Adipocyte (in vitro differentiated cells): ENCODE measurements around the gene ROGDI.
"Not testable (repeated sequence)": the region's sequence is repeated elsewhere in the genome, so short reads cannot be mapped to it uniquely, and the experiment has no call there.

Experiments used
- DNase-seq: peaks from one replicate; pipeline ENCODE4 v3.0.0-alpha.2; 2015; ENCODE audit warnings: low read depth
- H3K27me3 ChIP-seq: replicated peaks from 2 replicates; pipeline ENCODE4 v1.7.0; 2013; ENCODE audit warnings: mild to moderate bottlenecking, low read length, moderate library complexity; ENCODE audit not compliant: control insufficient read depth, insufficient read depth
- H3K36me3 ChIP-seq: 2 replicates; pipeline ENCODE4 v1.7.0; 2013; ENCODE audit warnings: low read length, mild to moderate bottlenecking, moderate library complexity; ENCODE audit not compliant: control insufficient read depth, insufficient read depth, severe bottlenecking
- H3K4me1 ChIP-seq: 2 replicates; pipeline ENCODE4 v1.7.0; 2013; ENCODE audit warnings: mild to moderate bottlenecking, low read length, moderate library complexity; ENCODE audit not compliant: control insufficient read depth, insufficient read depth
- H3K4me3 ChIP-seq: 2 replicates; pipeline ENCODE4 v1.7.0; 2013; ENCODE audit warnings: mild to moderate bottlenecking, low read length, moderate library complexity
- H3K9ac ChIP-seq: 2 replicates; pipeline ENCODE4 v1.7.0; 2013; ENCODE audit warnings: mild to moderate bottlenecking, low read length, moderate library complexity
- H3K9me3 ChIP-seq: 2 replicates; pipeline ENCODE4 v1.7.0; 2013; ENCODE audit warnings: mild to moderate bottlenecking, low read length, moderate library complexity; ENCODE audit not compliant: control insufficient read depth

ROGDI gene

GRCh38 chr16:4787627-4788482 lies 14.6 kb downstream of the ROGDI start, which contains the start of gene SEPTIN12:
SEPTIN12 (minus strand) TSS chr16:4788345; CDS start chr16:4787645, 700 bp downstream.
- Histone ChIP-seq H3K9ac (no peak within 1 kb of the TSS), H3K27me3 (peaks cover 22% of the 10 kb centered on the region), H3K4me1 (no peaks in the 10 kb centered on the region), H3K9me3 (no peaks in the 10 kb centered on the region), H3K36me3 (no peaks in the 10 kb centered on the region), H3K4me3 (no peak within 1 kb of the TSS)
- DNase-seq, result no peak

GRCh38 chr16:4787068-4787467 lies 15.4 kb downstream of the ROGDI start:
- DNase-seq, result no peak
- peaks cover 22% of the 10 kb centered on the region for H3K27me3 ChIP-seq
- H3K9ac ChIP-seq, result no peak overlapping the region
- no peaks in the 10 kb centered on the region for H3K9me3 ChIP-seq
- H3K4me3 ChIP-seq, result no peak overlapping the region
- no peaks in the 10 kb centered on the region for H3K4me1 ChIP-seq
- no peaks in the 10 kb centered on the region for H3K36me3 ChIP-seq

DNA sequence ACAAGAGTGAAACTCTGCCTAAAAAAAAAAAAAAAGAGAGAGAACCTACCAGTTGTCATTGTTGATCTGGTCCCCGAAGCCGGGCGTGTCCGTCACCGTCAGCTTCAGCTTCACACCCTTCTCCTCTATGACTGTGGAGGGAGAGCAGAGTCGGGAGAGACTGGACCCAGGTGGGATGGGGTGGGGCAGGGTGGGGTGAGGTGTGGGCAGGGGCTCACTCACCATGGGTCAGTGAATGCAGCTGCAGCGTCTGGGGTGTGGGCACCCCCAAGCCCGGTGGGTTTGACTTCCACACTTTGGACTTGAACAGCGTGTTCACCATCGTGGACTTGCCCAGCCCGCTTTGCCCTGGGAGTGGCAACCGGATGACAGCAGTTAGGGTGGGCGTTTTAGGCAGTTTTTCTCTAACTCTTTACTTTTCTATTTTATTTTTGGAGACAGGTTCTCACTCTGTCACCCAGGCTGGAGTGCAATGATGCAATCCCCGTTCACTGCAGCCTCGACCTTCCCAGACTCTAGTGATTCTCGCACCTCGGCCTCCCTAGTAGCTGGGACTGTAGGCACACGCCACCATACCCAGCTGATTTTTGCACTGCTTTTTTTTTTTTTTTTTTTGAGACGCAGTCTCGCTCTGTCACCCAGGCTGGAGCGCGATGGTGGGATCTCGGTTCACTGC lies 16.5 kb downstream of the ROGDI start:
- no peak overlapping the region for H3K4me3 ChIP-seq
- no peak overlapping the region for H3K9ac ChIP-seq
- H3K27me3 ChIP-seq, result peaks cover 17% of the 10 kb centered on the region
- H3K36me3 ChIP-seq, result no peaks in the 10 kb centered on the region
- H3K4me1 ChIP-seq, result no peaks in the 10 kb centered on the region
- H3K9me3 ChIP-seq, result no peaks in the 10 kb centered on the region
- no peak for DNase-seq

DNA sequence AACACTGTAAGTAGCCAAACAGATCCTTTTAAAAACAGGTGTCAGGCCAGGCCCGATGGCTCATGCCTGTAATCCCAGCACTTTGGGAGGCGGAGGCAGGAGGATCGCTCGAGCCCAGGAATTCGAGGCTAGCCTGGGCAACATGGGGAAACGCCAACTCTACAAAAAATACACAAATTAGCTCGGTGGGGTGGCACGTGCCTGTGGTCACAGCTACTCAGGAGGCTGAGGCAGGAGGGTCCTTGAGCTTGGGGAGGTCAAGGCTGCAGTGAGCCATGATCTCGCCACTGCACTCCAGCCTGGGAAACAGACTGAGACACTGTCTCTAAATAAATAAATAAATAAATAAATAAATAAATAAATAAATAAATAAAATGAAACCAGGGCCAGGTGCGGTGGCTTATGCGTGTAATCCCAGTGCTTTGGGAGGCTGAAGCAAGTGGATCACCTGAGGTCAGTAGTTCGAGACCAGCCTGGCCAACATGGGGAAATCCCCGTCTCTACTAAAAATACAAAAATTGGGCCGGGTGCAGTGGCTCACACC lies 17.9 kb downstream of the ROGDI start:
- H3K27me3 ChIP-seq, H3K36me3 ChIP-seq, DNase-seq, H3K4me3 ChIP-seq, H3K9me3 ChIP-seq, H3K9ac ChIP-seq, H3K4me1 ChIP-seq: not testable (repeated sequence)

GRCh38 chr16:4783951-4784336 lies 18.5 kb downstream of the ROGDI start:
- DNase-seq, result no peak
- H3K4me3 ChIP-seq, result no peak overlapping the region
- H3K9ac ChIP-seq, result no peak overlapping the region
- H3K4me1 ChIP-seq, result no peaks in the 10 kb centered on the region
- peaks cover 4% of the 10 kb centered on the region for H3K27me3 ChIP-seq
- H3K36me3 ChIP-seq, result no peaks in the 10 kb centered on the region
- no peaks in the 10 kb centered on the region for H3K9me3 ChIP-seq

DNA sequence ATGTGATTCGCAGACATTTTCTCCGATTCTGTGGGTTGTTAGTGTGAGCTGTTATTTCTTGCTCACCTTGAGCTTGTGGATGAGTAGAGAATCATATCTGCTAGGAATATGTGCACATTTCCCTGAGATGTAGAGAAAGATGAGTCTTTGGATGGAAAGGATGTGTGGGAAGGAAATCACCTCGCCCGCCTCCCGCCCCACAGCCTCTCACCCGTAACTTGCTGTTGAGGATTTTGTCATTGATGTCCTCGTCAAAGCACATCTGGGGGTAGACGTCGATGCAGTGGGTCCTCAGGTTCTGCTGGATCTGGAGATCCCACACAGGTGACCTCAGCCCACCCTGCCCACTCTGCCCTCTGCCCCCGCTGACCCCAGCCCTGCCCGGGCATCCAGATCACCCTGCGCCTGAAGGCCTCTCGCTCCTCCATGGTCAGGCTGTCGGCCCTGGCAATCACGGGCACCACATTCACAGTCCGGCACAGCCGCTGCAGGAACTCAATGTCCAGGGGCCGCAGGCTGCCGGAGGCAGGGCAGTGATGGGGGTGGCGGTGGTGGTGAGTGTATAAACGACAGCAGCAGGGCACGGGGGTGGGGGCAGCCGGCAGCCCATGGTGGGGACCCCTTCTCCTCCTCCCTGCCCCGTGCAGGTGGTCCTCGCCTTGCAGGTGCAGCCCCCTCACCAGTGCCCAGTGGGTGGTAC lies 19.0 kb downstream of the ROGDI start:
- no peaks in the 10 kb centered on the region for H3K36me3 ChIP-seq
- no peak overlapping the region for H3K9ac ChIP-seq
- H3K4me1 ChIP-seq, result no peaks in the 10 kb centered on the region
- no peaks in the 10 kb centered on the region for H3K27me3 ChIP-seq
- DNase-seq, result no peak
- H3K9me3 ChIP-seq, result no peaks in the 10 kb centered on the region
- no peak overlapping the region for H3K4me3 ChIP-seq

DNA sequence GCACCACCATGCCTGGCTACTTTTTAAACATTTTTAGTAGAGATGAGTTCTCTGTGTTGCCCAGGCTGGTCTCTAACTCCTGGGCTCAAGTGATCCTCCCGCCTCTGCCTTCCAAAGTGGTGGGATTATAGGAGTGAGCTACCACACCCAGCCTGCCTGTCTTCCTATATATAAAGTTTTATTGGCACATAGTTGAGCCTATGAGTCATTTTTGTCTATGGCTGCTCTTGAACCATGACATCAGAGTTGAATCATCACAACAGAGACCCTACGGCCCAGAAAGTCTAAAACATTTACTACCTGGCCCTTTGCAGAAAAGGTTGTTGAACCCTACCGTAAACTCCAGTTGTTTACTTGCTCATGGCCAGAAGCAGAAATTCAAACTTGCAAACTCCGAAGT lies 22.2 kb downstream of the ROGDI start:
- DNase-seq, result no peak
- Histone ChIP-seq H3K36me3 (no peaks in the 10 kb centered on the region), H3K4me3 (no peak overlapping the region), H3K9me3 (no peaks in the 10 kb centered on the region), H3K27me3 (no peaks in the 10 kb centered on the region), H3K4me1 (no peaks in the 10 kb centered on the region), H3K9ac (no peak overlapping the region)

DNA sequence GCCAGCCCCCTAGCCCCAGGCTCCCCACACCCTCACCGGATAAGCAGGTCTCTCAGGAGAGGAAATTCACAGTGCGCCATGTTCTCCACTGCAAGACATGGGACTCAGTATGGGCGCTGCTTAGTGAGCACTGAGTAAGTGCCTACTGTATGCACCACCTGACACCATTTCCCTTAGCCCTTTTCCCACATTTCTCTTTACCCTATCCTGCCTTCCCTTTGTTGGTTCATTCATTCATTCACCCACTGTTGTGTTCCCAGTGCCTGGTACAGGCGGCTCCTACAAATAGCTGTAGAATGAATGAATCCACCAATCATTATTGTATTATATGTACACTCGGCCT lies 24.4 kb downstream of the ROGDI start:
- no peak overlapping the region for H3K4me3 ChIP-seq
- H3K27me3 ChIP-seq, result no peaks in the 10 kb centered on the region
- no peak overlapping the region for H3K9ac ChIP-seq
- H3K36me3 ChIP-seq, result no peaks in the 10 kb centered on the region
- H3K4me1 ChIP-seq, result no peaks in the 10 kb centered on the region
- DNase-seq, result no peak
- H3K9me3 ChIP-seq, result no peaks in the 10 kb centered on the region

GRCh38 chr16:4777339-4778049 lies 24.9 kb downstream of the ROGDI start:
- Histone ChIP-seq H3K9ac (no peak overlapping the region), H3K36me3 (no peaks in the 10 kb centered on the region), H3K4me1 (no peaks in the 10 kb centered on the region), H3K9me3 (no peaks in the 10 kb centered on the region), H3K27me3 (no peaks in the 10 kb centered on the region), H3K4me3 (no peak overlapping the region)
- DNase-seq, result no peak

- H3K36me3 ChIP-seq, result no peaks in the 10 kb centered on the region
- H3K27me3 ChIP-seq, result no peaks in the 10 kb centered on the region
- no peak overlapping the region for H3K4me3 ChIP-seq
- no peaks in the 10 kb centered on the region for H3K4me1 ChIP-seq
- no peaks in the 10 kb centered on the region for H3K9me3 ChIP-seq
- no peak overlapping the region for H3K9ac ChIP-seq
- no peak for DNase-seq
These were observed 26.2 kb downstream of the ROGDI start for GRCh38 chr16:4776141-4776705.
